Smooth muscle cell (in vitro differentiated cells): ENCODE measurements around the gene FRZB. TPM values are rescaled to one million over a fixed set of nuclear protein-coding genes. Genes with fewer than 3 reads are reported as not detected.

Source experiments
- DNase-seq: peaks from one replicate; lab custom pipeline; 2025; ENCODE audit not compliant: unreplicated experiment; lab: John Stamatoyannopoulos, UW
- H2AFZ ChIP-seq: fragments of 200-600 bp; sonication (generic); 2 replicates; pipeline ENCODE4 v1.6.0; 2016; ENCODE audit warnings: antibody characterized with exemption, low read depth, mild to moderate bottlenecking
- H3F3A ChIP-seq: fragments of 200-600 bp; sonication (generic); 2 replicates; pipeline ENCODE4 v1.6.0; 2017; ENCODE audit warnings: antibody characterized with exemption, low read depth
- H3K27ac ChIP-seq: fragments of 200-600 bp; sonication (generic); 2 replicates; pipeline ENCODE4 v1.5.1; 2016; ENCODE audit warnings: low read depth, mild to moderate bottlenecking
- H3K27me3 ChIP-seq: fragments of 200-600 bp; sonication (generic); 2 replicates; pipeline ENCODE4 v1.6.1; 2016; ENCODE audit warnings: low read depth, mild to moderate bottlenecking
- H3K36me3 ChIP-seq: fragments of 200-600 bp; sonication (generic); 2 replicates; pipeline ENCODE4 v1.5.1; 2016; ENCODE audit warnings: low read depth
- H3K4me1 ChIP-seq: fragments of 200-600 bp; sonication (generic); 2 replicates; pipeline ENCODE4 v1.5.1; 2016; ENCODE audit warnings: low read depth
- H3K4me2 ChIP-seq: fragments of 200-600 bp; sonication (generic); 2 replicates; pipeline ENCODE4 v1.6.0; 2016; ENCODE audit warnings: mild to moderate bottlenecking
- H3K4me3 ChIP-seq: fragments of 200-600 bp; sonication (generic); 2 replicates; pipeline ENCODE4 v1.5.1; 2016; ENCODE audit warnings: mild to moderate bottlenecking
- H3K79me2 ChIP-seq: fragments of 200-600 bp; sonication (generic); 2 replicates; pipeline ENCODE4 v1.6.0; 2016; ENCODE audit warnings: low read depth, mild to moderate bottlenecking
- H3K9ac ChIP-seq: fragments of 200-600 bp; sonication (generic); 2 replicates; pipeline ENCODE4 v1.6.0; 2016; ENCODE audit warnings: low read depth
- H3K9me3 ChIP-seq: fragments of 200-600 bp; sonication (generic); replicated peaks from 2 replicates; pipeline ENCODE4 v1.5.1; 2016; ENCODE audit warnings: low read depth
- H4K20me1 ChIP-seq: fragments of 200-600 bp; sonication (generic); 2 replicates; pipeline ENCODE4 v1.6.0; 2016; ENCODE audit warnings: low read depth
- WGBS: methylation state at CpG from one replicate; pipeline ENCODE4 v1.1.7; 2016; ENCODE audit warnings: low lambda C conversion rate; 5-methylcytosine and 5-hydroxymethylcytosine counted together
- polyA plus RNA-seq: library from polyadenylated mRNA; unstranded; fragments of >200 nt; fragmentation: Nextera tagmentation; extraction: Ambion mirVana; gene quantifications from 2 replicates; pipeline ENCODE4 v1.2.1, GENCODE V29; 2016
- total RNA-seq: library from RNA; depleted of rRNA; stranded (reverse); fragments of >200 nt; gene quantifications from 2 replicates; pipeline ENCODE4 v1.2.3, GENCODE V29; 2014
- TF ChIP-seq, protein P1 (sequence below): fragments of 200-600 bp; sonication (generic); IDR thresholded peaks from 2 replicates; pipeline ENCODE4 v1.5.1; 2017; ENCODE audit warnings: borderline replicate concordance, mild to moderate bottlenecking, antibody characterized with exemption; ENCODE audit not compliant: insufficient read depth, poor library complexity, severe bottlenecking

The FRZB gene
- total and polyA plus RNA-seq, 2 experiments from 2014 or later: 11.2 to 33.5 TPM

DNA sequence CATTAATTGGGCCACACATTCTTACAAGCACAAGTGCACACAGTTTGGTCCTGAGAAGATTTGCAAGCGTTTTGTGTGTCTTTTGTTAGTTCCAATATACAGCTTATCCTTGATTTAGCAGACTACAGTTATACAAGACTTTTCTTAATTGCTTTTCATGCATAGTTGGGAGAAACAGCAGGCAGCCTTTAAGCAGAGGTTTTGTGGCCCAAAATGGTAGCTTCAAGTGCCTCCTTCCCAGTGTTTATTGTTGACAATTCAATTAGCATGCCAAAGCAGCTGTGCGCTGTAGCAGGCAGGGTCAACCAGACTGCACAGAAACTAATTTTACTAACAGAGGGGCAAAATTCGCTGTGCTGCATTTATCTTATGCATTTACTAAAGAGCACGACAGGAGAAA is 47.5 kb downstream of the FRZB start:
- H3K27me3 ChIP-seq: no peaks in the 10 kb centered on the region
- no peaks in the 10 kb centered on the region for H3K36me3 ChIP-seq
- no peaks in the 10 kb centered on the region for H3F3A ChIP-seq
- no peak overlapping the region for H3K9ac ChIP-seq
- H3K4me2 ChIP-seq: no peak overlapping the region
- 38% methylated on average over 4 of the region's 4 CpGs for WGBS
- no peaks in the 10 kb centered on the region for H4K20me1 ChIP-seq
- H3K4me1 ChIP-seq: peaks cover 37% of the 10 kb centered on the region
- no peak for DNase-seq
- H3K4me3 ChIP-seq: no peak overlapping the region
- TF ChIP-seq, protein P1, sequence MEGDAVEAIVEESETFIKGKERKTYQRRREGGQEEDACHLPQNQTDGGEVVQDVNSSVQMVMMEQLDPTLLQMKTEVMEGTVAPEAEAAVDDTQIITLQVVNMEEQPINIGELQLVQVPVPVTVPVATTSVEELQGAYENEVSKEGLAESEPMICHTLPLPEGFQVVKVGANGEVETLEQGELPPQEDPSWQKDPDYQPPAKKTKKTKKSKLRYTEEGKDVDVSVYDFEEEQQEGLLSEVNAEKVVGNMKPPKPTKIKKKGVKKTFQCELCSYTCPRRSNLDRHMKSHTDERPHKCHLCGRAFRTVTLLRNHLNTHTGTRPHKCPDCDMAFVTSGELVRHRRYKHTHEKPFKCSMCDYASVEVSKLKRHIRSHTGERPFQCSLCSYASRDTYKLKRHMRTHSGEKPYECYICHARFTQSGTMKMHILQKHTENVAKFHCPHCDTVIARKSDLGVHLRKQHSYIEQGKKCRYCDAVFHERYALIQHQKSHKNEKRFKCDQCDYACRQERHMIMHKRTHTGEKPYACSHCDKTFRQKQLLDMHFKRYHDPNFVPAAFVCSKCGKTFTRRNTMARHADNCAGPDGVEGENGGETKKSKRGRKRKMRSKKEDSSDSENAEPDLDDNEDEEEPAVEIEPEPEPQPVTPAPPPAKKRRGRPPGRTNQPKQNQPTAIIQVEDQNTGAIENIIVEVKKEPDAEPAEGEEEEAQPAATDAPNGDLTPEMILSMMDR: no peak
- no peak overlapping the region for H3K27ac ChIP-seq
- H2AFZ ChIP-seq: peak overlapping the region; percentile 26
- no peaks in the 10 kb centered on the region for H3K9me3 ChIP-seq
- no peaks in the 10 kb centered on the region for H3K79me2 ChIP-seq

DNA sequence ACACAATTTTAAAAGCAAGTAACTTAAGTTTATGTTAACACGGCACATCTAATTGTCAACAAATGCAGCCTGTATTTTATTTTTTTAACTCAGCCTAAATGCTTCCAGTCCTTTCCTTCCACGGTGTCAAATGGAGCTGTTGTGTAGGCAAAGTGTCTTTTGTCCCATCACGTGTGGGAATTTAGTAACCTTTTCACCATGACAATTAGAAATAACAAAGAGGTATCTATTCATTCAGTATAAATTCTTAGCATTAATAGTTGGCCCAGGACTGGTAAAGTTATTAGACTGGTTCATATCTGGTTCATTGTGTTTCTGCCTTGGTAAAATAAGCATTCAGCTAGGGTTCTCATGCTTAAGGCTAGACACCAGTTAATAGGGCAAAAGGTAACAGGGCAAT is 47.9 kb downstream of the FRZB start:
- 64% methylated on average over 3 of the region's 3 CpGs for WGBS
- H3F3A ChIP-seq: no peaks in the 10 kb centered on the region
- H3K4me1 ChIP-seq: peaks cover 37% of the 10 kb centered on the region
- TF ChIP-seq, protein P1: no peak
- H3K36me3 ChIP-seq: no peaks in the 10 kb centered on the region
- peak overlapping the region; percentile 26 for H2AFZ ChIP-seq
- H3K79me2 ChIP-seq: no peaks in the 10 kb centered on the region
- DNase-seq: no peak
- no peak overlapping the region for H3K4me3 ChIP-seq
- no peaks in the 10 kb centered on the region for H3K9me3 ChIP-seq
- H3K27me3 ChIP-seq: no peaks in the 10 kb centered on the region
- H4K20me1 ChIP-seq: no peaks in the 10 kb centered on the region
- H3K27ac ChIP-seq: no peak overlapping the region
- no peak overlapping the region for H3K9ac ChIP-seq
- H3K4me2 ChIP-seq: no peak overlapping the region

DNA sequence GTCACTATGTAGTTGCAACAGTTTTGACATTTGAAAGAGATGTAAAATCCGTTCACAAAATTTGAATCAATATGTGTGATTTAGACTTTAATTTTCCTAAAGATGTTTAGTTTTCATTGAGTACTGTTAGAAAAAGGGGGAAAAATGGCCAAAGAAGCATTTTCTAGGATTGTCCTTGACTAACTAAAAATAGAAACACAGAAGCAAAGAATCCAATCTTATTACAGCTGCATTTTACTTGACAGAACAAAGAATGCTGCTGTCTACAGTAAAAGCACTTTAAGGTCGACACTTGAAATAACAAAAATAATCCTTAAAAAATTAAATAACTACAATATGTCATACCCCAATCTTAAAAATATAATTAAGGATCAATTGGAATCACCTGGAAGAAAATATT is 48.9 kb downstream of the FRZB start:
- peak overlapping the region; percentile 86 for H2AFZ ChIP-seq
- H3K36me3 ChIP-seq: no peaks in the 10 kb centered on the region
- H3K9ac ChIP-seq: no peak overlapping the region
- no peak overlapping the region for H3K27ac ChIP-seq
- DNase-seq: no peak
- H3K4me1 ChIP-seq: peaks cover 33% of the 10 kb centered on the region
- H3K27me3 ChIP-seq: no peaks in the 10 kb centered on the region
- no peaks in the 10 kb centered on the region for H4K20me1 ChIP-seq
- H3F3A ChIP-seq: no peaks in the 10 kb centered on the region
- H3K9me3 ChIP-seq: no peaks in the 10 kb centered on the region
- no peak overlapping the region for H3K4me3 ChIP-seq
- no peaks in the 10 kb centered on the region for H3K79me2 ChIP-seq
- 64% methylated on average over 2 of the region's 2 CpGs for WGBS
- H3K4me2 ChIP-seq: peak overlapping the region; percentile 37
- TF ChIP-seq, protein P1: no peak

DNA sequence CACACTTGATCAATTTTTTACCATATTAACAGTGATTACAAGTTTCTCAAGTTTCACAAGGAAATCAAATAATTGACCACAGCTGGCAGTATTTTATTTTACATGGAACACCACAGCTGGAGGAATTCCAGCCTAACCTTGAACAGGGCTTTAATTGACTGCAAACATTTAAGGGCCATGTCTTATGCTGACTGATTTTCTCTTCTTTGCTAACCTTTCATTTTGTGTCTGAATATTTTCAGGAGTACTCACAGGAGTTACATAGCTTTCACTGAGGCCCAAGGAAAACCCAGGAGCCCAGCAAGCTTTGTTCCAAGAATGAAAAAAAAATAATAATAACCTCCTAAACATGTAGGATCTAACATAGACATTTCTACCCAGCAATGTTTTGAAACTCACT is 49.6 kb downstream of the FRZB start:
- Histone ChIP-seq H3K4me2 (peak overlapping the region; percentile 37), H3K9me3 (no peaks in the 10 kb centered on the region)

More for the DNA sequence above, 49.6 kb downstream of the FRZB start:
- TF ChIP-seq, protein P1: no peak
- H4K20me1 ChIP-seq: no peaks in the 10 kb centered on the region
- no peak for DNase-seq
- H3K4me3 ChIP-seq: no peak overlapping the region
- H3K27ac ChIP-seq: no peak overlapping the region
- H3K27me3 ChIP-seq: no peaks in the 10 kb centered on the region
- H3F3A ChIP-seq: no peaks in the 10 kb centered on the region
- H3K9ac ChIP-seq: no peak overlapping the region
- H3K4me1 ChIP-seq: peaks cover 33% of the 10 kb centered on the region
- no peaks in the 10 kb centered on the region for H3K79me2 ChIP-seq
- H2AFZ ChIP-seq: peak overlapping the region; percentile 86
- H3K36me3 ChIP-seq: no peaks in the 10 kb centered on the region
